CD4-positive, alpha-beta memory T cell (primary cell): Measurements from ENCODE around the gene GADD45A. TPM values are rescaled to one million over a fixed set of nuclear protein-coding genes. Genes with fewer than 3 reads are reported as not detected.

Experiments used
- polyA plus RNA-seq, 2 donors: library from polyadenylated mRNA; unstranded; fragments of 300-500 nt; fragmentation: Illumina TruSeq; gene quantifications; one replicate each; pipeline ENCODE4 v1.2.3, GENCODE V29; 2021
- total RNA-seq, 2 experiments: library from RNA; stranded (reverse); gene quantifications; one replicate each; pipeline ENCODE4 v1.2.3, GENCODE V29; 2021

GADD45A gene
- total and polyA plus RNA-seq, 4 experiments from 2014 or later = 6.4 to 26.8 (median 23.3) TPM

Other genes with a start within 250 kb of the GADD45A start
- gene GNG12, start 148.3 kb downstream of the GADD45A start, total RNA-seq = not detected
- gene GNG12, start 148.3 kb downstream of the GADD45A start, polyA plus RNA-seq = not detected